ENCODE data around the gene HIPK2.

DNA sequence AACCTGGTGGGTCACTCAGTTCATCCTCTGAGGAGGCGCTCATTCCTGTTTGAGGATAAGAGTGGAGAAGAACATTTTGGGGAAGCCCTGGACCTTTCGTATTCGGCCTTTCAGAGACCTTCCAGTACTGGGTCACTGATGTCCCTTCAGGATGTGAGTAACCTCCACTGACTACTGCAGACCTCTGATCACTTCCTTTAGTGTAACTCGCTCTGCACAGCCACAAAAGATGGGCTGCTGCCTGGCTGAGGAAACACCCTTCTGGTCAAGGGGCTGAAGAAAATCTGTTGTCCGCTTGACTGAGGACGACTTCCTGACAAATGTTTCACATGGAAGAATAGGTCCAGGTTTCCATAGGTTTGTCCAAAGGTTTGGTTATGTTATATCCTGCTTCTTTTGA, 35.4 kb upstream of the HIPK2 start:
- TF ChIP-seq, protein P1, sequence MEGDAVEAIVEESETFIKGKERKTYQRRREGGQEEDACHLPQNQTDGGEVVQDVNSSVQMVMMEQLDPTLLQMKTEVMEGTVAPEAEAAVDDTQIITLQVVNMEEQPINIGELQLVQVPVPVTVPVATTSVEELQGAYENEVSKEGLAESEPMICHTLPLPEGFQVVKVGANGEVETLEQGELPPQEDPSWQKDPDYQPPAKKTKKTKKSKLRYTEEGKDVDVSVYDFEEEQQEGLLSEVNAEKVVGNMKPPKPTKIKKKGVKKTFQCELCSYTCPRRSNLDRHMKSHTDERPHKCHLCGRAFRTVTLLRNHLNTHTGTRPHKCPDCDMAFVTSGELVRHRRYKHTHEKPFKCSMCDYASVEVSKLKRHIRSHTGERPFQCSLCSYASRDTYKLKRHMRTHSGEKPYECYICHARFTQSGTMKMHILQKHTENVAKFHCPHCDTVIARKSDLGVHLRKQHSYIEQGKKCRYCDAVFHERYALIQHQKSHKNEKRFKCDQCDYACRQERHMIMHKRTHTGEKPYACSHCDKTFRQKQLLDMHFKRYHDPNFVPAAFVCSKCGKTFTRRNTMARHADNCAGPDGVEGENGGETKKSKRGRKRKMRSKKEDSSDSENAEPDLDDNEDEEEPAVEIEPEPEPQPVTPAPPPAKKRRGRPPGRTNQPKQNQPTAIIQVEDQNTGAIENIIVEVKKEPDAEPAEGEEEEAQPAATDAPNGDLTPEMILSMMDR (conservative IDR thresholded peaks at IDR 0.05; ENCODE audit: low read depth, low read length): no peak
- TF ChIP-seq EZH2 (IDR thresholded peaks at IDR 0.05; ENCODE audit: borderline replicate concordance, low read depth, low read length, poor library complexity, severe bottlenecking): no peak
